ENCODE results near the gene MMP25.
A peak's percentile ranks its signal among the peaks of the same experiment; 100 is the strongest.

Gene MMP25

DNA sequence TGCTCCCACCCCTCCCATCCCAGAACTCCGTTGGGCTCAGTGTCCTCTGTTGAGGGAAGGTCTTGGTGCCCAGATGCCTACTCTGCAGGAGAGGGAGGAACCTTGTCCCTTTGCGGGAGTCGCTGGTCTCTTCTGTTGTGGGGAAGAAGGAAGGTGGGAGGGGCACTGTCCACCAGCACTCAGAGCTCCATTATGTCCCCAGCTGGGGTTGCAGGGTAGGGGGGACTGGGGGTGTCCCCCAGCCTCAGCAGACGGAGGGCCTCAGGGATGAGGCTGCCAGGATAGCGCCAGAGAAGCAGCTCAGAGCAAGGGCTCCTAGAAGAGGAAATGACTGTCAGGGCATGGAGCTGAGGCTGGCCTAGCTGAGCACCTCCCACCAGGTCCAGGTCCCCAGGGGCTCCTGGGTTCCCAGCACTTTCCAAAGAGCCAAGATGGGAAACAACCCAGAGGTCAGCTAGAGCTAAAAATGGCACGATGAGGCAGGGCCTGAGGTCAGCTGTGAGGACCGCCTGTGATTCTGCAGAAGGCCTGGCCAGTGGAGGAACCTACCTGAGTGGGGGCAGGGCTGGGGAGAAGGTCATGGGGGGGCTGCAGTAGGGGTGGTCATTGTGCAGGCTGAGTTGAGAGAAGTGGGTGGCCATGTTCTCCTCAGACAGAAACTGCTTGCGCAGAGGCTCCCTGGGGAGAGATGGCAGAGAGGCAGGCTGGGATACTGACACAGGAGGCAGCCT, 23.5 kb upstream of the MMP25 start:
- Histone ChIP-seq H3K9ac (ENCODE audit: insufficient read length, low read depth) (peak overlapping the region; percentile 100), H3K27me3 (ENCODE audit: insufficient read depth, insufficient read length) (peaks cover 7% of the 10 kb centered on the region), H3K4me3 (ENCODE audit: insufficient read length, low read depth) (peak overlapping the region; percentile 97), H3K36me3 (ENCODE audit: insufficient read depth, insufficient read length, low read length) (peaks cover 42% of the 10 kb centered on the region), H3K4me1 (ENCODE audit: insufficient read depth, insufficient read length) (peaks cover 12% of the 10 kb centered on the region), H3K9me3 (ENCODE audit: insufficient read depth, low read length) (no peaks in the 10 kb centered on the region)
- TF ChIP-seq YY1 (IDR thresholded peaks at IDR 0.05; ENCODE audit: insufficient read depth, insufficient read length) = no peak
- DNase-seq (ENCODE audit: low read depth, low spot score) = no peak

DNA sequence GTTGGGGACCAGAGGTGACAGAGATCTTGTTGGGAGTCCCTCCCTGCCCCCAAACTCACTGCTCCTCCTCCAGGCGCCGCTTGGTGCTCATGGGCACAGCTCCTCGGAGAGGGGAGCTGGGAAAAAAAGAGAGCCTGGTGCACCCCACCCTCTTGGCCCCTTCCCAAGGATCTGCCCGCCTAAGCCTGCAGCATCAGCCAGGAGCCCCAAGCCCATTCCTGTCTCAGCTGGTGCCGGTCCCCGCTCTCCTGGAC, 23.0 kb upstream of the MMP25 start:
- Histone ChIP-seq H3K4me3 (ENCODE audit: insufficient read length, low read depth) (peak overlapping the region; percentile 97), H3K4me1 (ENCODE audit: insufficient read depth, insufficient read length) (peaks cover 12% of the 10 kb centered on the region), H3K9ac (ENCODE audit: insufficient read length, low read depth) (peak overlapping the region; percentile 100), H3K36me3 (ENCODE audit: insufficient read depth, insufficient read length, low read length) (peaks cover 42% of the 10 kb centered on the region), H3K9me3 (ENCODE audit: insufficient read depth, low read length) (no peaks in the 10 kb centered on the region), H3K27me3 (ENCODE audit: insufficient read depth, insufficient read length) (peaks cover 7% of the 10 kb centered on the region)
- DNase-seq (ENCODE audit: low read depth, low spot score) = no peak
- TF ChIP-seq SUZ12 (IDR thresholded peaks at IDR 0.05; ENCODE audit: extremely low read depth, insufficient read depth, insufficient read length) (no peak), ZNF274 (IDR thresholded peaks at IDR 0.05; ENCODE audit: low read depth, low read length) (no peak), YY1 (IDR thresholded peaks at IDR 0.05; ENCODE audit: insufficient read depth, insufficient read length) (no peak)

GRCh38 chr16:3023669-3024478, 22.5 kb upstream of the MMP25 start, which contains the start of the genes HCFC1R1 and THOC6:
TSS of gene HCFC1R1 (minus strand) at chr16:3023942. CDS start at chr16:3023941, 1 bp downstream.
TSS of gene THOC6 (plus strand) at chr16:3024035. CDS start at chr16:3024327, 292 bp downstream.
- Histone ChIP-seq H3K4me1 (ENCODE audit: insufficient read depth, insufficient read length) (peaks cover 15% of the 10 kb centered on the region), H3K9me3 (ENCODE audit: insufficient read depth, low read length) (no peaks in the 10 kb centered on the region), H3K27me3 (ENCODE audit: insufficient read depth, insufficient read length) (peaks cover 7% of the 10 kb centered on the region), H3K4me3 (ENCODE audit: insufficient read length, low read depth) (peak within 1 kb of the TSS; percentile 97), H3K36me3 (ENCODE audit: insufficient read depth, insufficient read length, low read length) (peaks cover 42% of the 10 kb centered on the region), H3K9ac (ENCODE audit: insufficient read length, low read depth) (peak within 1 kb of the TSS; percentile 100)
- TF ChIP-seq SUZ12 (IDR thresholded peaks at IDR 0.05; ENCODE audit: extremely low read depth, insufficient read depth, insufficient read length) = no peak
- peak; percentile 99 for DNase-seq (ENCODE audit: low read depth, low spot score)

DNA sequence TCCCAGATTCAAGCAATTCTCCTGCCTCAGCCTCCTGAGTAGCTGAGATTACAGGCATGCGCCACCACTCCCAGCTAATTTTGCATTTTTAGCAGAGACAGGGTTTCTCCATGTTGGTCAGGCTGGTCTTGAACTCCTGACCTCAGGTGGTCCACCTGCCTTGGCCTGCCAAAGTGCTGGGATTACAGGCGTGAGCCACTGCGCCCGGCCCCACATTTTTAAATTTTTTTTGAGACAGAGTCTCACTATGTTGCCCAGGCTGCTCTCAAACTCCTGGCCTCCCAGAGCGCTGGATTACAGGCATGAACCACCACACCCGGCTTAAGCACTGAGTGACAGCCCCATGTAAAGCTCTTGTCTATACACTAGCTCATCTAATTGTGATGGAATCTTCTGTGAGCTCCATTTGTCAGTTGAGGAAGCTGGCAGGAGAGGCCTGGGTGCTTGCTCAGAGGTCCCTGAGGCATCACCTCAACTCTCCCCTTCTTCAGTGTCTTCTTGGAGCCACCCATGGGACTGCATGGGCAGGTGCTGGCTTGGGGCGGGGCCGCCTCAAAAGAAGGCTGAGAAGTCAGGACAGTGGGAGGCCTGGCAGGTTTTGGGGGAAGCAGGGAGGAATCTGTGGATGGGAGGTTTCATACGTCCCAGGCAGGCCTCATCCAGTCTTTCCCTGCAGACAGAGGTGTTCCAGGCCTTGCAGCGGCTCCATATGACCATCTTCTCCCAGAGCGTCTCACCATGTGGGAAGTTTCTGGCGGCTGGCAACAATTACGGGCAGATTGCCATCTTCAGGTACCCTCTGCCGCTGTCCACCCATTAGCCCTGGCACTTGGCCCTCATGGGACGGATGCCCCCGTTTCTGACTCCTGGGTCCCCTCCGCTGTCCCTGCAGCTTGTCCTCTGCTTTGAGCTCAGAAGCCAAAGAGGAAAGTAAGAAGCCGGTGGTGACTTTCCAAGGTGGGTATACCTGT, 21.0 kb upstream of the MMP25 start:
- Histone ChIP-seq H3K9me3 (ENCODE audit: insufficient read depth, low read length) (no peaks in the 10 kb centered on the region), H3K36me3 (ENCODE audit: insufficient read depth, insufficient read length, low read length) (peaks cover 47% of the 10 kb centered on the region), H3K4me1 (ENCODE audit: insufficient read depth, insufficient read length) (peaks cover 21% of the 10 kb centered on the region), H3K4me3 (ENCODE audit: insufficient read length, low read depth) (no peak overlapping the region), H3K9ac (ENCODE audit: insufficient read length, low read depth) (no peak overlapping the region), H3K27me3 (ENCODE audit: insufficient read depth, insufficient read length) (peaks cover 7% of the 10 kb centered on the region)
- DNase-seq (ENCODE audit: low read depth, low spot score) = no peak
- TF ChIP-seq SUZ12 (IDR thresholded peaks at IDR 0.05; ENCODE audit: extremely low read depth, insufficient read depth, insufficient read length) = no peak
- no peak for TF ChIP-seq ZNF274 (IDR thresholded peaks at IDR 0.05; ENCODE audit: low read depth, low read length)
- TF ChIP-seq YY1 (IDR thresholded peaks at IDR 0.05; ENCODE audit: insufficient read depth, insufficient read length) = no peak

DNA sequence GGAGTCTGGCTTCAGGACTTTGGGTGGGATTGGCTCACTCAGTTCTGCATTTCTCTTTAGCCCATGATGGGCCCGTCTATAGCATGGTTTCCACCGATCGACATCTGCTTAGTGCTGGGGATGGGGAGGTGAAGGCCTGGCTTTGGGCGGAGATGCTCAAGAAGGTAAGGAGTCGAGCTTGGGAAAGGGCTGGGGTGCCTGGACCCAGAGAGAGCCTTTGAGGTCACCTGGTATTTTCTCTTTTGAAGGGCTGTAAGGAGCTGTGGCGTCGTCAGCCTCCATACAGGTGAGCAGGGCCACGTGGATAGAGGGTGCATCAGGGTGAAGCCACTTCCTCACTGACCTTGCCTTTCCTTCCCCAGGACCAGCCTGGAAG, 20.4 kb upstream of the MMP25 start:
- Histone ChIP-seq H3K9me3 (ENCODE audit: insufficient read depth, low read length) (no peaks in the 10 kb centered on the region), H3K27me3 (ENCODE audit: insufficient read depth, insufficient read length) (peaks cover 7% of the 10 kb centered on the region), H3K36me3 (ENCODE audit: insufficient read depth, insufficient read length, low read length) (peaks cover 47% of the 10 kb centered on the region), H3K4me3 (ENCODE audit: insufficient read length, low read depth) (no peak overlapping the region), H3K9ac (ENCODE audit: insufficient read length, low read depth) (no peak overlapping the region), H3K4me1 (ENCODE audit: insufficient read depth, insufficient read length) (peaks cover 24% of the 10 kb centered on the region)
- no peak for DNase-seq (ENCODE audit: low read depth, low spot score)
- TF ChIP-seq SUZ12 (IDR thresholded peaks at IDR 0.05; ENCODE audit: extremely low read depth, insufficient read depth, insufficient read length) = no peak
- TF ChIP-seq YY1 (IDR thresholded peaks at IDR 0.05; ENCODE audit: insufficient read depth, insufficient read length) = no peak
- TF ChIP-seq ZNF274 (IDR thresholded peaks at IDR 0.05; ENCODE audit: low read depth, low read length) = no peak

DNA sequence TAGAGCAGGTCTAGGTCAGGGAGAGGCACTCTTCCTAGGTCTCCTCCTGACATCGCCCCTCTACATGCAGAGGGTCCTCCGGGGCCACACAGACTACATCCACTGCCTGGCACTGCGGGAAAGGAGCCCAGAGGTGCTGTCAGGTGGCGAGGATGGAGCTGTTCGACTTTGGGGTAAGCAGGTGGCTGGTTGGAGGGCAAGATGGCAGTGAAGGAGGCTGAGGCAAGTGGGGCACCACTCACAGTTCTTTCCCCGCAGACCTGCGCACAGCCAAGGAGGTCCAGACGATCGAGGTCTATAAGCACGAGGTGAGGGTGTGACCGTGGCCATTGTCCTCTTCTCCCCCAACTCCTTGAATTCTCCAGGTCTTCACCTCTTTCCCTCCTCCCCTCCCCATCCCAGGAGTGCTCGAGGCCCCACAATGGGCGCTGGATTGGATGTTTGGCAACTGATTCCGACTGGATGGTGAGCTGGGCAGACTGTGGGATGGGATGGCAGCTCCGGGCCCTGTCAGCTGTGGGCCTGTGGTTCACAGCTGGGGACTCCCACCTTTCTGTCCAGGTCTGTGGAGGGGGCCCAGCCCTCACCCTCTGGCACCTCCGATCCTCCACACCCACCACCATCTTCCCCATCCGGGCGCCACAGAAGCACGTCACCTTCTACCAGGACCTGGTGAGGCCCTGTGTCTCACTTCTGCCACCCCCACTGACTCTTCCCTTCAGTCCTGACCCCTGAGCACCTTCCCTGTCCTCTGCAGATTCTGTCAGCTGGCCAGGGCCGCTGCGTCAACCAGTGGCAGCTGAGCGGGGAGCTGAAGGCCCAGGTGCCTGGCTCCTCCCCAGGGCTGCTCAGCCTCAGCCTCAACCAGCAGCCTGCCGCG, 19.5 kb upstream of the MMP25 start:
- H3K36me3 ChIP-seq (ENCODE audit: insufficient read depth, insufficient read length, low read length) = peaks cover 43% of the 10 kb centered on the region
- H3K27me3 ChIP-seq (ENCODE audit: insufficient read depth, insufficient read length) = peaks cover 7% of the 10 kb centered on the region
- peaks cover 28% of the 10 kb centered on the region for H3K4me1 ChIP-seq (ENCODE audit: insufficient read depth, insufficient read length)
- H3K9me3 ChIP-seq (ENCODE audit: insufficient read depth, low read length) = no peaks in the 10 kb centered on the region
- H3K4me3 ChIP-seq (ENCODE audit: insufficient read length, low read depth) = no peak overlapping the region
- no peak for DNase-seq (ENCODE audit: low read depth, low spot score)
- TF ChIP-seq YY1 (IDR thresholded peaks at IDR 0.05; ENCODE audit: insufficient read depth, insufficient read length) (no peak), ZNF274 (IDR thresholded peaks at IDR 0.05; ENCODE audit: low read depth, low read length) (no peak), SUZ12 (IDR thresholded peaks at IDR 0.05; ENCODE audit: extremely low read depth, insufficient read depth, insufficient read length) (no peak)
- peak overlapping the region; percentile 54 for H3K9ac ChIP-seq (ENCODE audit: insufficient read length, low read depth)
